NCI-H524 (cell line): ENCODE results near the gene EFTUD2.
"Not testable (repeated sequence)": the region's sequence is repeated elsewhere in the genome, so short reads cannot be mapped to it uniquely, and the experiment has no call there.

Experiments used
- DNase-seq, 2 experiments: peaks; one replicate each; lab custom pipeline; 2025; lab: John Stamatoyannopoulos, UW

EFTUD2 gene

GRCh38 chr17:44899074-44899782, at the start of gene EFTUD2:
Gene EFTUD2, minus strand, starts transcription at chr17:44899445. Its CDS starts 4,924 bp downstream, at chr17:44894521.
- peak; percentile 73 to 91 for DNase-seq

DNA sequence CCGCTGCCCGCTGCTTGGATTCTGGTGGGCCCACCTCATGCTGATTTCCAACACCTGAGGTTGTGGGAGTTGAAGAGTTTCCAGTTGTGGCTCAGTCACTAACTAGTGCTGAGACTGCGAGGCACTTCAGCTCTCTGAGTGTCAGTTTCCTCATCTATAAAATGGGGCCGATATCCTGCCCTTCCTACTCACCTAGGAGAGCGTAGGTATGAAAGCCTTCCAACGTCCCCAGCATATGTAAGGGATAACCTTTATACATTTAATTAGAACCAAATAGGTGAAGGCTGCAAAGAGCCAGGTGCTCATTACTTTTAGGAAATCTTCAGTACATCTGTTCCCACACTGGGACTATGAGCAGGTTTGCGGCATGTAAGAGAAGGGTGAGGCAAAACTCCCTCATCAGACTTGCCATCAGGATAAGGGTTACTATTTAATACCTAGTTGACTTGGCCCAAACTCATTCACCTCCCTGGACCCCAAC, 49.1 kb upstream of the EFTUD2 start:
- no peak for DNase-seq

DNA sequence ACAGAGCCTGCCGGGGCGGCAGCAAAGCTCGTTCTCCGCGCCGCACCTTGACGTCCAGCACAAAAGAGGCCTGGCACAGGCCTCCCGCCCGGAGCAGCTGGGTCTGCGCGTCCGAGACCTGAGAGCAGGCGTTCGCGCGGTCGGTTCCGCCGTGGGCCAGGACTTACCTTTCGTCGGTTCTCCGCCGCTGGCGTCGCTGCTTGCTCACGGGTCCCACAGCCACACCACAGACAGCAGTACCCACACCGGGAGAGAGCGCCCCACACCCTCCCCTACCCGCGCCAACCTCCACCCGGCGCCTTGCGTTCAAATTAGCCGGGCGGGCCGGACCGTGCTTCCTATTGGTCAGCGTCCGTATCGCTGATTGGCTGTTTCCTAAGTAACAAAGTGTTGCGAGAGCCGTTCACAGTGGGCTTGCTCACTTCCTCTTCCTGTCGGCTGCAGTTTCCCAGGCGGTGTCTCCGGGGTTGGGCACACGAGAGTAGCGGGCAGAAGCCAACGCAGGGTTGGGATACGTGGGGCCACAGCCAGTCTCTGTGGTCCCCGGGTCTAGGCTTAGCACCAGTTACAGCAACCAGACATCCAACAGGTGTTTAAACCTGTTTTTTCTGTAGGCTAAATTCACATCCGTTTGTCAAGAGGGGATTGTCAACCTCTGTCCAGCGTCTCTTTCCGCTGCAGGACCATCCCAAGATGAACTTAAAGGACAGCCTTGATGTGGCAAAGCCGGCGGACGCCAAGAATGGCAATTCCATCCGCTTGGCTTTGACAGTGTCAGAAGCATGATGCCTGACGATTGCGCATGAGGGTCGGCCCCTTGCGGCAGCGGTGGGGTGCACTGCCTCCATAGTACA, 48.4 kb upstream of the EFTUD2 start, which contains the start of gene KIF18B:
KIF18B (minus strand) TSS at position 313 of the 854 bp plus-strand sequence. CDS start 11,429 bp downstream, outside the sequence.
- DNase-seq = peak; percentile 97 to 98

GRCh38 chr17:44945652-44946051, 46.4 kb upstream of the EFTUD2 start:
- DNase-seq = not testable (repeated sequence)

DNA sequence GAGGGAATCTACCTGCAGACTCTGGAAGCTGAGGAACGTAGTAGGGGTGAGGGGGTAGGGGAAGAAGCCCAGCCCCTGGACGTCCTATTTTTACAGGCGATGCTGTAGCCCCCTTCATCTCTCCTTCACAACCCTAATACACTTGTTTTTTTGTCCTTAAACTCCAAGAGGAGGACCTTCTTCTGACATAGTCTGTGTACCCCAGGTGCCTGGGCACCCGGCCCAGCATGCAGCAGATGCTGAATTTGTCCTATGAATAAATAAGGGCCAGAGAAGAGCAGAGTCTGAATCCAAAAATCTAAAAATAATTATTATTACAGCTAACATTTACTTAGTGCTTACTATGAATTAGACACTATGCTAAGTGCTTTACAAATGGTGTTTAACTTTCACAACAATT, 43.2 kb upstream of the EFTUD2 start:
- DNase-seq = no peak

DNA sequence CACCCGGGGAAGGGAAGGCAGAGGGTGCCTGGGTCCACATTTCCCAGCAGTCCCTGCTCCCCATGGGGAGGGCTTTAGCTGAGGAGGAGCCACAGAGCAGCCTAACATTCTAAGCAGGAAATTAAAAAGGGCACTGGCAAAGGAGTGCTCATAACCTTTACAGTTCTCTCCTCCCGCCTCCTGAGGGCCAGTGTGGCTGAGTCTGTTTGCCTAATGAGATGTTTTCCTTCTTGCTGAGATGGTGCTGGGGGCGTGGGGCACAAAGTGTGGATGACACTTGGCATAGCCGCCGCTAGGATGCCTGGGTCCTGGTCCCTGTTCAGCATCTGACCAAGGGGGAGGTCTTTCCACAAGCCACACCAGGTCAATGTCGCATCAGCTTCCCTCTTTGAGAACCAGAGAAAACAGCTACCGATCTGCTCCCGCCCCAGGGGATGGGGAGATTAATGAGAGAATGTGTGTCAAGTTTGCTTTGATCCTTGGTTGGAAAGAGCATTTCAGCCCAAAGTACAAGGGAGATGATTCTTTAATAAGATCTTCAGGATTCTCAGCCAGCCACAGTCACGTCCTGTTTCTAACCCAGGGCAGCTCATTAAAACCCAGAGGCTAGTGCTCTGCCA, 42.6 kb upstream of the EFTUD2 start:
- no peak for DNase-seq

DNA sequence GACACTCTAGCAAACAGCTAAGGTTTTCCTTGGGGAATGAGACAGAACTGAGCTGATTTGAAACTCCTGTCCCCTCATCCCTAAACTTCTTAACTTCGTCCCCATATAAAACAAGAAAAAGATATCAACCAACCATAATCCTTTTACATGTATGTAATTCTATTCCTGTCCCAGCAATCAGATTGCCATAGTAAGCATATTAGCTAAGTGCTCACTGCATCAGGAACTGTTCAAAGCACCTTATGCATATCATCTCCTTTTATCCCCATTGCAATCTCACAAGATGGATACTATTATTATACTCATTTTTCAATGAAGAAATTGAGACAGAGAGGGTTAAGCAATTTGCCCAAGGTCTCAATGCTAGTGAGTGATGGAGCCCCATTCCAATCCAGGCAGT, 41.5 kb upstream of the EFTUD2 start:
- no peak for DNase-seq

GRCh38 chr17:44940317-44940716, 41.1 kb upstream of the EFTUD2 start:
- no peak for DNase-seq

DNA sequence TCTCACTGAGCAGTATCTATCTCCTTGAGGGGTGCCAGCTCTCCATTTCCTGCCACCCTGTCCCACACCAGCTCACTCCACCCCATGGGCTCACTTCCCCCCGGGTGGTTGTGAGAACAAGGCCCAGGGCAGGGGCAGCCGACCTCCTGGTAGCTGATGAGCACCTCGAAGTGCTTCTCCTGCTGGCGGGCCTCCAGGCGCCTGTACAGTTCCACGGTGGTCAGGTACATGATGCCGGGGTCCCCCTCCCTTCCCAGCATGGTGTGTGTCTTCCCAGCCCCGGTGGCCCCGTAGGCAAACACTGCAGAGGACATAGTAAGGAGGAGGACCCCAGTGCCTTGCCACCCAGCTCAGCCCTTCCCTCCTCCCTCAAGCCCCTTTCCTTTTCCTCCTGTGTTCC, 35.9 kb upstream of the EFTUD2 start:
- no peak for DNase-seq

DNA sequence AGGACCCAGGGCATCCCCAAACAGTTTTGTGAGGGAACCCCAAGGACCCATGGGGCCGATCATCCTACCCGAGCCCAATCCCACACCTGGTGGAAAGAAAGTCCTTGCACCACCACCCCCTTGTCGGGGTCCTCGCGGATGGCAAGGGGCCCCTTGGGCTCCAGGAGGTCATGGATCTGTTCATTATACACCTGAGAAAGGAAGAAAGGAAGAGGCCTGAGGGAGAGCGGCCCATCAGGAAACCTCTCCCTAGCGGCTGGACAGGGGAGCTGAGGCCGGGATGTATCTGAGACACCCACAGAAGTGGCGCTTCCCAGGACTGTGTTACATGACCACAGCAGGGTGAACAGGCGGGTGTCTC, 35.5 kb upstream of the EFTUD2 start:
- DNase-seq = no peak

- no peak for DNase-seq
Measured at GRCh38 chr17:44933824-44934744, 34.8 kb upstream of the EFTUD2 start.

DNA sequence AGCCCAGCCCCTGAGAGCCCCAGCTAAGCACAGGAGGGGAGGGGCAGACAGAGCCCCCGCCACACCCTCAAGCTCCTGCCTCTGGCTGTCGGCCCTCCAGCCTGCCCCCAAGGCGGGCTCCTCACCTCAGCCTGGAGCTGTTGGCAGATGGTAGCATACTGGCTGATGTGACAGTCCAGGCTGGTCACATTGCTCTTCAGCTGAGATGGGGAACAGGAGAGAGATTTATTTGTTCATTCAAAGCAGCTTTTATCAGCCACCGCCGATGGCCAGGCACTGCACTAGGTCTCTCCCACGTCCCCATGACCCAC, 33.5 kb upstream of the EFTUD2 start:
- no peak for DNase-seq

DNA sequence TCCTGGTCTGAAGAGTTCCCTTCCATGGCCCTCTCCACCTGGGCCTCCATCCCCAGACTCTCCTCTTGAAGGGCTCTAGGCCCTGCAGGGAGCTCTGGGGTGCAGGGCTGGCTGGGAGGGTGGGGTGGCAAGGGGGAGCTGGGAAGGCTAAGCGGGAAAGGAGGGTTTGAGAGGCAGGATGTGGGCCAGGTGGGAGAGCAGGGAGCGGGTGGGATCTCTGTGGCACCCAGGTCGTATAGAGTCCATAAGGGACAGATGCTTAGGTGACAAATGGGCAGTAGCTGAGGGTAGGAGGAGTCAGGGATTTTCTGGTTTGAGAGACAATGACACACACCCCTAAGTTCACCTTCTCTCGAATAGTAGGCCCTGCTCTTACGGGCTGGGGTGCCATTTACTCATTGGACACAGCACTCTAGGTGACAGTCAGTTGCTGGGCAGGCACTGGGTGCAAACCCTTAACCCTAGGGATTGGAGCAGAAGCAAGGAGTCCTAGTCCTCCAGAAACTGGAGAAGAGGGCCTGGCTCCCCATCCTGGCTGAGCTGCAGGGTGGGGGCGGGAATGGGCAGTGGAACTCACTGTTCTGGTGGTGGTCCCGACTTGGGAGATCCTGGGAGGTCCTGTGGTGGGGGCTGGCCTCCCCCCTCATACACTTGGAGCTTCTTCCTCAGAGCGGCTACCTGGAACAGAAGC, 33.0 kb upstream of the EFTUD2 start:
- no peak for DNase-seq

DNA sequence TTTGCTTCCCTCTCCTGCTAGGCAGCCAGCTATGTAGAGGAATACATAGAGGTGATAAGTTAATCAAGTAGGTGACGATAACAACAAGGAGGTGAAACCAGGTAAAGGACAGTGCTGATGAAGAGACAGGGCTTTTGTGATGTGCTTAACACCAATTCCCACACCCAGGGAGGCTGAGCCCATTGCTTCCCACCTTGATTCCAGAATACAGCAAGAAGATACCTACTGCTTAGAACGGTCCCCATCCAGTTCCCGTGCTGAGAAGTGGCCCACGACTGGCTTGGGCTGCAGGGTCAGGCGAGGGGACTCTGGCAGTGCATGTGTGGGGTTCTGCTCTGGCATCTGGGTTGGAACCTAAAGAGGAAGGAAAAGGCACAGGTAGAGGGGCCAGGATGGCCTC, 32.1 kb upstream of the EFTUD2 start:
- DNase-seq = no peak

DNA sequence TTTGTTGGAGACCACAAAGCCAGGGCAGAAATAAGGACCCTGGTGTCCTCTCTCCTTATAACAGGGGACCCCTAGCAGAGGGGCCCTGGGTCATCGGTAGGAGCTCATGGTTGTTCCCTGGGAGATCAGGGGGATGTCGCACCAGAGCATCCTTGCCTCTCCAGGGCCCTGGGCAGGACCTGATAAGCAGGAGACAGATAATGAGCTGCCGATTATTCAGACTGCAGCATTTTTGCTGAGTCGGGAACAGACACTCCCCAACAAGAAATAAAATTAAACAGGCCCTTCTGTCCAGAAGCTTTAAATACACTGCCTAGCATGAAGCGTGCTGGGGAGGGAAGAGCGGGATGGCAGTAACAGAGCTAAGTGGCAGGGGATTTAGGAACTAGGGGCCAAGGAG, 31.4 kb upstream of the EFTUD2 start:
- no peak for DNase-seq

DNA sequence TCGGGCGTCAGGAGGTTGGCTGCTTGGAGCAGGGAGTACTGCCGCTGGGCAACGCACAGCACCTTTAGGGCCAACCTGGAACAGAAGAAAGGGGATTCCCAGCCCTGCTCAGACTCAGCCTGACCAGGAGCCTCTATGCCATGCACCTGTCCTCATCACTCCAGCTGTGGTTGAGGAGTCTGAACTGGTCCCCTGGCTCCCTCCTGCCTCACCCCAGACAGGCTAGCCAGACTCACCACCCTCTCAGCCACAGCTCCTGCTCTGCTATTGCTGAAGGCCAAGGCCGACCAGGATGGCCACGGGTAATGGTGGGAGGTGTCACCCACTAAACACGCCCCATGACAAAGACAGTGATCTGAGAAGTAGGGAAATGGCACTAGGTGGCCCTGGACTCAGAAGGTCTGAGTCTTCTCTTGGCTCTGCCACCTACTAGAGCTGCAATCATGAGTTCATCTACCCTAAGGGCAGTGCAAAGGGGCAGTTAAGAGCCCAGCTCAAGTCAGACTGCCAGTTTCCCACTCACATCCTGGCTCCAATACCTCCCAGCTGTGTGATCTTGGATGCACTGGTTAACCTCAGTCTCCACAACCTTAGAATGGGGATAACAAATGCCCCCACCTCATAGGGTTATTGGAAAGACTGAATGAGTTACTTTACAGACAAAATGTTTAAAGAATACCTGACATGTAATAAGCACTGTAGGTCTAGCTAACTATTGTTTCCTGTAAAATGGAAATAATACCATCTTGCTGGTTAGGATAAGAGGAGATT, 29.9 kb upstream of the EFTUD2 start:
- no peak for DNase-seq

DNA sequence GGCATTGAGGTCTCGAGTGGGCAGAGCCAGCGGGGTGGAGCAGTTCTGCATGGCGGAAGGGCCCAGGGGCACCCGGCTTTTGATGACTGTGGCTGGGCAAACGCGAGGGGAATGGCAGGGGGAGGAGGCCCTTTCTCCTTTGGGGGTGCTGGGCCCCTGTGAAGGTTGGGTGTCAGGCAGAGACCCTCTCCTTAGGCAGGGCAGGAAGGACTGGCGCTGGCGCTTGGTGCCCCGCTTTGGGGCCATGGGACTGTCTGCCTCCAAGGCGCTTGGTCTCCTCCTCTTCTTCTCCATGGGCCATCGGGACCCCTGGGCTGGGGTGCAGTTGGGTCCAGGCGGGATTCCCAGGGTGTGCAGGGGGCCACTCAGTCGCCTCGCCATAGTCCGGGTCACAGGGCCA, 28.9 kb upstream of the EFTUD2 start:
- no peak for DNase-seq

GRCh38 chr17:44927696-44928095, 28.5 kb upstream of the EFTUD2 start:
- no peak for DNase-seq

- no peak for DNase-seq
Measured at GRCh38 chr17:44926821-44927525, 27.7 kb upstream of the EFTUD2 start.
